ENCODE results near the gene B3GLCT. TPM values are rescaled to one million over a fixed set of nuclear protein-coding genes. Genes with fewer than 3 reads are reported as not detected.

Gene B3GLCT
- total and polyA plus RNA-seq, 2 experiments from 2014 or later = 2.2 to 4.4 TPM

GRCh38 chr13:31179754-31180153 is 20.0 kb upstream of the B3GLCT start (continued):
- TF ChIP-seq ZNF462 (CRISPR knock-in tag; IDR thresholded peaks at IDR 0.05) = no peak

- H3K36me3 Mint-ChIP-seq (ENCODE audit: low read depth) = peaks cover 3% of the 10 kb centered on the region; the same call in 1 of the 3 replicates
- Histone ChIP-seq H3K36me3 (ENCODE audit: insufficient read depth) (no peaks in the 10 kb centered on the region; the same call in 1 of the 2 replicates), H3K4me1 (ENCODE audit: insufficient read depth) (0 out of 2 replicates have a peak, but pooled peaks cover 6% of the 10 kb centered on the region), H4K20me1 (replicated peaks; ENCODE audit: insufficient read depth) (no peaks in the 10 kb centered on the region), H3K4me2 (no peak overlapping the region), H3K27ac (ENCODE audit: low read depth) (no peak overlapping the region), H3K79me2 (replicated peaks; ENCODE audit: insufficient read depth) (no peaks in the 10 kb centered on the region), H3K9me2 (ENCODE audit: insufficient read depth) (no peaks in the 10 kb centered on the region), H2AFZ (no peak overlapping the region), H3K27me3 (ENCODE audit: insufficient read depth) (no peaks in the 10 kb centered on the region), H3K4me3 (no peak overlapping the region), H3F3A (replicated peaks; ENCODE audit: low read depth) (no peaks in the 10 kb centered on the region)
- H3K4me1 Mint-ChIP-seq = peaks cover 5% of the 10 kb centered on the region
- ATAC-seq (no peak), DNase-seq (ENCODE audit: low spot score) (no peak)
- no peak overlapping the region for H3K4me3 Mint-ChIP-seq
- peaks cover 11% of the 10 kb centered on the region for H3K9me3 Mint-ChIP-seq
- H3K27me3 Mint-ChIP-seq (ENCODE audit: insufficient read depth, low read depth, poor library complexity) = peaks cover 8% of the 10 kb centered on the region
- no peak overlapping the region for H3K27ac Mint-ChIP-seq
- no peak for TF ChIP-seq CREB1 (CRISPR knock-in tag; IDR thresholded peaks at IDR 0.05; ENCODE audit: low read depth)
- TF ChIP-seq CTCF (conservative IDR thresholded peaks at IDR 0.05; ENCODE audit: low read depth in 2 of 2) = no peak
- no peak for TF ChIP-seq EZH2phosphoT487 (IDR thresholded peaks at IDR 0.05; ENCODE audit: unreplicated experiment)
- TF ChIP-seq, protein P1, sequence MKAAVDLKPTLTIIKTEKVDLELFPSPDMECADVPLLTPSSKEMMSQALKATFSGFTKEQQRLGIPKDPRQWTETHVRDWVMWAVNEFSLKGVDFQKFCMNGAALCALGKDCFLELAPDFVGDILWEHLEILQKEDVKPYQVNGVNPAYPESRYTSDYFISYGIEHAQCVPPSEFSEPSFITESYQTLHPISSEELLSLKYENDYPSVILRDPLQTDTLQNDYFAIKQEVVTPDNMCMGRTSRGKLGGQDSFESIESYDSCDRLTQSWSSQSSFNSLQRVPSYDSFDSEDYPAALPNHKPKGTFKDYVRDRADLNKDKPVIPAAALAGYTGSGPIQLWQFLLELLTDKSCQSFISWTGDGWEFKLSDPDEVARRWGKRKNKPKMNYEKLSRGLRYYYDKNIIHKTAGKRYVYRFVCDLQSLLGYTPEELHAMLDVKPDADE (IDR thresholded peaks at IDR 0.05) = no peak
- TF ChIP-seq STAT1 (IDR thresholded peaks at IDR 0.05; ENCODE audit: unreplicated experiment) = no peak
- no peak for TF ChIP-seq EZH2 (IDR thresholded peaks at IDR 0.05; ENCODE audit: low read depth, unreplicated experiment)
- no peak for TF ChIP-seq ZNF114 (CRISPR knock-in tag; IDR thresholded peaks at IDR 0.05)
- TF ChIP-seq JUNB (IDR thresholded peaks at IDR 0.05; ENCODE audit: unreplicated experiment) = no peak
- TF ChIP-seq ZNF331 (CRISPR knock-in tag; IDR thresholded peaks at IDR 0.05; ENCODE audit: low read depth) = no peak
- TF ChIP-seq POLR2AphosphoS5 (IDR thresholded peaks at IDR 0.05; ENCODE audit: low read depth) = no peak
- no peak for TF ChIP-seq NANOG (IDR thresholded peaks at IDR 0.05; ENCODE audit: borderline replicate concordance)
- no peak for TF ChIP-seq REST (IDR thresholded peaks at IDR 0.05; ENCODE audit: unreplicated experiment)
These were observed 16.8 kb upstream of the B3GLCT start for GRCh38 chr13:31182987-31183386.
